GM12875 (cell line): ENCODE results near the gene TMEM132D.

Experiments
- H3K4me3 ChIP-seq: one replicate; pipeline ENCODE4 v1.5.1; 2011; ENCODE audit warnings: low read depth, low read length, control low read depth
- CTCF ChIP-seq: IDR thresholded peaks from 2 replicates; pipeline ENCODE4 v1.5.1; 2011; ENCODE audit warnings: low read depth, mild to moderate bottlenecking, control low read depth, inconsistent platforms, low read length, moderate library complexity, borderline replicate concordance; ENCODE audit not compliant: insufficient read depth

TMEM132D gene

GRCh38 chr12:129729170-129729569 lies 174.7 kb downstream of the TMEM132D start:
- TF ChIP-seq CTCF = no peak
- H3K4me3 ChIP-seq = no peak overlapping the region

DNA sequence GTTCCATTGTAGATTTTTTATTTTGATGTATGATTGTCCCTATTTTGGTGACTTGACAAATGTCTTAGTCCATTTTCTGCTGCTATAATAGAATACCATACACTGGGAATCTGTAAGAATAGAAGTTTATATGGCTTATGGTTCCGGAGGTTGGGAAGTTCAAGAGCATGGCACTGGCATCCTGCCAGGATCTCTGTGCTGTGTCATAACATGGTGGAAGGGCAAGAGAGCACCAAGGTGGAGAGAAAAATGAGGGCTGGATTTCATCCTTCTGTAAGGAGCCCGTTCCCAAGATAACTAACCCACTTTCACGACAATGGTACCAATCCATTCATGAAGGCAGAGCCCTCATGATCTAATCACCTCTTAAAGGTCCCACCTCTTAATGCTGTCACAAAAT lies 176.7 kb downstream of the TMEM132D start:
- H3K4me3 ChIP-seq = no peak overlapping the region
- no peak for TF ChIP-seq CTCF

- no peak for TF ChIP-seq CTCF
- no peak overlapping the region for H3K4me3 ChIP-seq
Measured at GRCh38 chr12:129723260-129723659, 180.6 kb downstream of the TMEM132D start.

GRCh38 chr12:129720618-129721017 lies 183.2 kb downstream of the TMEM132D start:
- TF ChIP-seq CTCF = no peak

GRCh38 chr12:129719416-129719815 lies 184.4 kb downstream of the TMEM132D start:
- no peak for TF ChIP-seq CTCF
- H3K4me3 ChIP-seq = no peak overlapping the region

More at GRCh38 chr12:129720618-129721017, 183.2 kb downstream of the TMEM132D start:
- no peak overlapping the region for H3K4me3 ChIP-seq

DNA sequence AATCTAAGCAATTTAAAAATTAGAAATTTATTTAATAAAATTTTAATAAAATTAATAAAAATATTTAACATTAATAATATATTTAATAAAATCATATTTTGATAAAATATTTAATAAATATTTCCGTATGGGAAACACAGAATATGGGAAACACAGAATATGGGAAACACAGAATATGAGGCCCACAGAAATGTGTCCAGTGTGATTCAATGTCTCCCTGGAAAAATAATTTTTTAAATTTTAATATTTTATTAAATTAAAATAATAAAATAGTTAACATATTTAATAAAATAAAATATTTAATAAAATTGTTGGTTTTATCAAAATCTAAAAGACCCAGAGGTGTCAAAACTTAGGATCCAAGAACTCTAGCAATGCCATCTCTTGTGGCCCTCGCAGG lies 186.4 kb downstream of the TMEM132D start:
- H3K4me3 ChIP-seq = no peak overlapping the region
- no peak for TF ChIP-seq CTCF

DNA sequence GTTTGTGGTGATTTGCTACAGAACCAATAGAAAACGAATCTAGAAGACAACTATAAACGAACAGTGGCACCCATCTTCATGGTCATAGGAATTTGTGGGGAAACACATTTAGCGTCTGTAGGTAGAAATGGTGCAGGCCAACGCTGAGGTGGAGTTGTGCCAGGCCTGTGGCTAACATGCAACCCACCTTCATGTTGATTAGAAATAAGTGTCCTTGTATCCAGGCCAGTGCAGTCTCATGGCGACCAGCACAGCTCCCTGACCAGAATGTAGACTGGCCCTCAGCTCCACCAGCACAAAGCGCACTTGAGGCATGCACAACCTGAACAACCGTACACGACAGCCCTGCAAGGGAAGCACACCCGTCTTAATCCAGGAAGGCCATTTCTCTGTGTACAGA lies 187.0 kb downstream of the TMEM132D start:
- no peak for TF ChIP-seq CTCF
- no peak overlapping the region for H3K4me3 ChIP-seq
